Esophagus muscularis mucosa (tissue), 4 donors: ENCODE measurements around the gene DNAAF5. TPM values are rescaled to one million over a fixed set of nuclear protein-coding genes. Genes with fewer than 3 reads are reported as not detected.
A peak's percentile ranks its signal among the peaks of the same experiment; 100 is the strongest.

Experiments
- DNase-seq: peaks from one replicate; pipeline ENCODE4 v3.0.0-alpha.2; 2017; ENCODE audit errors: extremely low spot score
- H3K27ac ChIP-seq, 4 donors: fragments of 200-600 bp; sonication (generic); replicated peaks in 1 of 4; 1 replicate in 3 of 4; 2 replicates in 1 of 4; pipeline ENCODE4 v1.5.1; 2016 to 2019; ENCODE audit warnings: mild to moderate bottlenecking in 1 of 4
- H3K27me3 ChIP-seq, 4 donors: fragments of 200-600 bp; sonication (generic); one replicate each; pipeline versions ENCODE4 v1.5.1 to v1.6.0; 2016 to 2019
- H3K36me3 ChIP-seq, 4 donors: fragments of 200-600 bp; sonication (generic); one replicate each; pipeline ENCODE4 v1.5.1; 2016 to 2019
- H3K4me1 ChIP-seq, 4 donors: fragments of 200-600 bp; sonication (generic); one replicate each; pipeline ENCODE4 v1.5.1; 2016 to 2019
- H3K4me3 ChIP-seq, 4 donors: fragments of 200-600 bp; sonication (generic); 1 replicate in 2 of 4; 2 replicates in 2 of 4; pipeline ENCODE4 v1.5.1; 2016 to 2019; ENCODE audit warnings: mild to moderate bottlenecking in 4 of 4, moderate library complexity in 1 of 4
- H3K9me3 ChIP-seq, 4 donors: fragments of 200-600 bp; sonication (generic); 1 replicate in 3 of 4; 2 replicates in 1 of 4; pipeline ENCODE4 v1.5.1; 2016 to 2019
- CTCF ChIP-seq, 3 experiments: fragments of 200-600 bp in 2 of 3; fragments of 450-650 bp in 1 of 3; sonication (generic) in 2 of 3; IDR thresholded peaks; one replicate each; pipeline ENCODE4 v1.5.1; 2017 to 2019; ENCODE audit warnings: antibody characterized with exemption in 3 of 3, mild to moderate bottlenecking in 2 of 3, moderate library complexity in 1 of 3
- EP300 ChIP-seq: sonication (generic); formaldehyde crosslinking; IDR thresholded peaks from one replicate; pipeline ENCODE4 v1.6.1; 2017; ENCODE audit warnings: antibody characterized with exemption
- POLR2A ChIP-seq: fragments of 450-650 bp; IDR thresholded peaks from one replicate; pipeline ENCODE4 v1.6.1; 2017; ENCODE audit warnings: antibody characterized with exemption, moderate library complexity, mild to moderate bottlenecking, low read depth
- POLR2AphosphoS5 ChIP-seq, 2 donors: sonication (generic); formaldehyde crosslinking; IDR thresholded peaks; one replicate each; pipeline ENCODE4 v1.6.1; 2017; ENCODE audit warnings: antibody characterized with exemption in 2 of 2
- WGBS: methylation state at CpG from one replicate; pipeline ENCODE4 v1.1.5; 2018; 5-methylcytosine and 5-hydroxymethylcytosine counted together
- intact Hi-C: fragments of 100-400 bp; cut with DNase I; formaldehyde crosslinking; loops from one replicate; pipeline ENCODE4 v1.15.1; 2023
- total RNA-seq, 4 donors: library from RNA; depleted of rRNA; stranded (reverse); fragments of >200 nt; gene quantifications; one replicate each; pipeline versions ENCODE4 v1.1.0 to v1.2.1, GENCODE V29; 2016

DNAAF5 gene
- total RNA-seq, 4 donors from 2014 or later = 21.2 to 32.7 (median 29.4) TPM

GRCh38 chr7:745431-746154 is 19.1 kb downstream of the DNAAF5 start:
- peaks cover 11 to 45% (median 31%) of the 10 kb centered on the region in 4 donors for H3K36me3 ChIP-seq
- H3K27ac ChIP-seq = no peak overlapping the region
- H3K9me3 ChIP-seq = no peaks in the 10 kb centered on the region
- H3K4me1 ChIP-seq = peaks cover 16 to 23% (median 19%) of the 10 kb centered on the region in 4 donors
- DNase-seq = no peak
- no peak overlapping the region for H3K4me3 ChIP-seq
- H3K27me3 ChIP-seq = no peaks in the 10 kb centered on the region
- intact Hi-C loops = no loop called here
- TF ChIP-seq POLR2AphosphoS5 (IDR thresholded peaks at IDR 0.05) (no peak), EP300 (no peak), CTCF (IDR thresholded peaks at IDR 0.05) (no peak), POLR2A (no peak)
- 94% methylated on average over 23 of the region's 23 CpGs for WGBS

- no peak overlapping the region for H3K27ac ChIP-seq
- no peak for TF ChIP-seq POLR2A
- TF ChIP-seq EP300 = no peak
- TF ChIP-seq CTCF (IDR thresholded peaks at IDR 0.05) = no peak
- TF ChIP-seq POLR2AphosphoS5 (IDR thresholded peaks at IDR 0.05) = no peak
- 93% methylated on average over 38 of the region's 40 CpGs for WGBS
- no peak for DNase-seq
- intact Hi-C loops = no loop called here
- H3K36me3 ChIP-seq = peaks cover 14 to 44% (median 26%) of the 10 kb centered on the region in 4 donors
- peaks cover 16 to 23% (median 19%) of the 10 kb centered on the region in 4 donors for H3K4me1 ChIP-seq
- H3K27me3 ChIP-seq = no peaks in the 10 kb centered on the region
- H3K9me3 ChIP-seq = no peaks in the 10 kb centered on the region
- no peak overlapping the region for H3K4me3 ChIP-seq
These were observed 19.9 kb downstream of the DNAAF5 start for GRCh38 chr7:746155-747061.

- Histone ChIP-seq H3K27ac (no peak overlapping the region), H3K27me3 (no peaks in the 10 kb centered on the region), H3K4me3 (no peak overlapping the region), H3K4me1 (peaks cover 16 to 23% (median 19%) of the 10 kb centered on the region in 4 donors), H3K9me3 (no peaks in the 10 kb centered on the region), H3K36me3 (peaks cover 8 to 42% (median 25%) of the 10 kb centered on the region in 4 donors)
- 93% methylated on average over 12 of the region's 12 CpGs for WGBS
- no peak for TF ChIP-seq POLR2AphosphoS5 (IDR thresholded peaks at IDR 0.05)
- no peak for TF ChIP-seq CTCF (IDR thresholded peaks at IDR 0.05)
- no peak for TF ChIP-seq POLR2A
- TF ChIP-seq EP300 = no peak
- DNase-seq = no peak
- intact Hi-C loops = no loop called here
These were observed 20.7 kb downstream of the DNAAF5 start for GRCh38 chr7:747186-747585.

- no peak for DNase-seq
- H3K4me1 ChIP-seq = peaks cover 16 to 23% (median 19%) of the 10 kb centered on the region in 4 donors
- H3K27ac ChIP-seq = peak overlapping the region in 3 of 4 donors; percentile 45 to 58 (median 52)
- no peaks in the 10 kb centered on the region for H3K27me3 ChIP-seq
- intact Hi-C loops = no loop called here
- H3K4me3 ChIP-seq = no peak overlapping the region
- no peaks in the 10 kb centered on the region for H3K9me3 ChIP-seq
- peaks cover 9 to 44% (median 28%) of the 10 kb centered on the region in 4 donors for H3K36me3 ChIP-seq
- no peak for TF ChIP-seq CTCF (IDR thresholded peaks at IDR 0.05)
- no peak for TF ChIP-seq POLR2A
- TF ChIP-seq EP300 = no peak
- no peak for TF ChIP-seq POLR2AphosphoS5 (IDR thresholded peaks at IDR 0.05)
- WGBS = 90% methylated on average over 9 of the region's 15 CpGs
These were observed 21.9 kb downstream of the DNAAF5 start for GRCh38 chr7:748446-748845.
